NCI-H748 (cell line): Measurements from ENCODE around the gene CCR5AS.
A peak's percentile ranks its signal among the peaks of the same experiment; 100 is the strongest.

ENCODE experiments used
- DNase-seq: peaks from one replicate; lab custom pipeline; 2025; ENCODE audit not compliant: unreplicated experiment; lab: John Stamatoyannopoulos, UW

Gene CCR5AS

GRCh38 chr3:46381625-46382024, 25.2 kb downstream of the CCR5AS start:
- no peak for DNase-seq

- DNase-seq = no peak
These were observed 26.2 kb downstream of the CCR5AS start for GRCh38 chr3:46380471-46381221.

- peak; percentile 62 for DNase-seq
These were observed 28.4 kb downstream of the CCR5AS start for GRCh38 chr3:46378426-46378942.

- no peak for DNase-seq
These were observed 31.1 kb downstream of the CCR5AS start for GRCh38 chr3:46375814-46376213.

- DNase-seq = no peak
These were observed 31.6 kb downstream of the CCR5AS start for GRCh38 chr3:46375218-46375617.

- DNase-seq = no peak
These were observed 32.1 kb downstream of the CCR5AS start for GRCh38 chr3:46374755-46375154.

- peak; percentile 25 for DNase-seq
These were observed 34.1 kb downstream of the CCR5AS start for GRCh38 chr3:46372492-46373359.

GRCh38 chr3:46371519-46372340, 35.1 kb downstream of the CCR5AS start:
- no peak for DNase-seq

GRCh38 chr3:46370839-46371518, 35.9 kb downstream of the CCR5AS start, which contains the start of gene CCR5:
Gene CCR5 (plus strand): TSS chr3:46370946. CDS start chr3:46372903, 1,957 bp downstream.
- DNase-seq = no peak

- no peak for DNase-seq
These were observed 37.2 kb downstream of the CCR5AS start for GRCh38 chr3:46369675-46370132.

GRCh38 chr3:46369151-46369550, 37.7 kb downstream of the CCR5AS start:
- DNase-seq = no peak

GRCh38 chr3:46368569-46368968, 38.3 kb downstream of the CCR5AS start:
- DNase-seq = peak; percentile 28

GRCh38 chr3:46367811-46368210, 39.1 kb downstream of the CCR5AS start:
- no peak for DNase-seq

GRCh38 chr3:46365737-46366524, 40.9 kb downstream of the CCR5AS start:
- DNase-seq = no peak

GRCh38 chr3:46365041-46365440, 41.8 kb downstream of the CCR5AS start:
- no peak for DNase-seq

GRCh38 chr3:46361408-46362283, 45.2 kb downstream of the CCR5AS start:
- peak; percentile 2 for DNase-seq

- DNase-seq = peak; percentile 2
These were observed 46.0 kb downstream of the CCR5AS start for GRCh38 chr3:46360907-46361306.

GRCh38 chr3:46359733-46360493, 47.0 kb downstream of the CCR5AS start:
- DNase-seq = peak; percentile 94
